Activated CD8-positive, alpha-beta T cell treated with anti-CD3 and anti-CD28 coated beads for 36 hours (primary cell): Measurements from ENCODE around the gene FOXP4. TPM values are rescaled to one million over a fixed set of nuclear protein-coding genes. Genes with fewer than 3 reads are reported as not detected.

Experiments used
- ATAC-seq: fragments of 200-7000 bp; cut with Tn5 transposase; one replicate; pipeline ENCODE4 v1.10.0; 2021; ENCODE audit warnings: mild to moderate bottlenecking, moderate library complexity
- CTCF ChIA-PET: fragments of 350-600 bp; sonication (Branson Sonifier 250); formaldehyde crosslinking; loops from one replicate; lab custom pipeline; 2021; ENCODE audit warnings: antibody characterized with exemption; lab: Charles Lee
- POLR2A ChIA-PET: fragments of 350-600 bp; sonication (Branson Sonifier 250); formaldehyde crosslinking; loops from one replicate; lab custom pipeline; 2021; ENCODE audit warnings: antibody characterized with exemption; lab: Charles Lee
- DNase-seq: peaks from one replicate; pipeline ENCODE4 v3.0.0-alpha.2; 2020
- H3K27ac Mint-ChIP-seq: one replicate; pipeline ENCODE4 v1.8.0; 2021; ENCODE audit warnings: mild to moderate bottlenecking, mixed read lengths
- H3K27me3 Mint-ChIP-seq: one replicate; pipeline ENCODE4 v1.8.0; 2021; ENCODE audit warnings: mixed read lengths
- H3K36me3 Mint-ChIP-seq: one replicate; pipeline ENCODE4 v1.8.0; 2021; ENCODE audit warnings: low read depth, mixed read lengths
- H3K4me1 Mint-ChIP-seq: one replicate; pipeline ENCODE4 v1.8.0; 2021; ENCODE audit warnings: low read depth, mixed read lengths
- H3K4me3 Mint-ChIP-seq: one replicate; pipeline ENCODE4 v1.8.0; 2021; ENCODE audit warnings: mild to moderate bottlenecking, moderate library complexity, mixed read lengths
- H3K9me3 Mint-ChIP-seq: one replicate; pipeline ENCODE4 v1.8.0; 2021; ENCODE audit warnings: mixed read lengths
- intact Hi-C: fragments of 100-400 bp; cut with micrococcal nuclease; formaldehyde crosslinking; loops from one replicate; pipeline ENCODE4 v1.10.0; 2022
- total RNA-seq, 2 experiments: library from RNA; stranded (reverse); gene quantifications; one replicate each; pipeline ENCODE4 v1.2.3, GENCODE V29; 2021
- TF ChIP-seq, protein P1 (sequence below): fragments of 200-600 bp; IDR thresholded peaks from one replicate; pipeline ENCODE4 v1.8.0; 2022; ENCODE audit warnings: antibody characterized with exemption, mild to moderate bottlenecking

FOXP4 gene
- total RNA-seq, 2 experiments from 2014 or later = 11.0 to 11.8 TPM

GRCh38 chr6:41527721-41528408, 18.3 kb upstream of the FOXP4 start:
- Mint-ChIP-seq H3K27ac (no peak overlapping the region), H3K9me3 (no peaks in the 10 kb centered on the region), H3K27me3 (peaks cover 12% of the 10 kb centered on the region), H3K4me1 (peaks cover 20% of the 10 kb centered on the region), H3K4me3 (no peak overlapping the region), H3K36me3 (no peaks in the 10 kb centered on the region)
- TF ChIP-seq, protein P1, sequence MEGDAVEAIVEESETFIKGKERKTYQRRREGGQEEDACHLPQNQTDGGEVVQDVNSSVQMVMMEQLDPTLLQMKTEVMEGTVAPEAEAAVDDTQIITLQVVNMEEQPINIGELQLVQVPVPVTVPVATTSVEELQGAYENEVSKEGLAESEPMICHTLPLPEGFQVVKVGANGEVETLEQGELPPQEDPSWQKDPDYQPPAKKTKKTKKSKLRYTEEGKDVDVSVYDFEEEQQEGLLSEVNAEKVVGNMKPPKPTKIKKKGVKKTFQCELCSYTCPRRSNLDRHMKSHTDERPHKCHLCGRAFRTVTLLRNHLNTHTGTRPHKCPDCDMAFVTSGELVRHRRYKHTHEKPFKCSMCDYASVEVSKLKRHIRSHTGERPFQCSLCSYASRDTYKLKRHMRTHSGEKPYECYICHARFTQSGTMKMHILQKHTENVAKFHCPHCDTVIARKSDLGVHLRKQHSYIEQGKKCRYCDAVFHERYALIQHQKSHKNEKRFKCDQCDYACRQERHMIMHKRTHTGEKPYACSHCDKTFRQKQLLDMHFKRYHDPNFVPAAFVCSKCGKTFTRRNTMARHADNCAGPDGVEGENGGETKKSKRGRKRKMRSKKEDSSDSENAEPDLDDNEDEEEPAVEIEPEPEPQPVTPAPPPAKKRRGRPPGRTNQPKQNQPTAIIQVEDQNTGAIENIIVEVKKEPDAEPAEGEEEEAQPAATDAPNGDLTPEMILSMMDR = no peak
- intact Hi-C loops = no loop called here
- DNase-seq (no peak), ATAC-seq (no peak)
- CTCF ChIA-PET = no interaction called here
- POLR2A ChIA-PET = no interaction called here

GRCh38 chr6:41528409-41528963, 17.7 kb upstream of the FOXP4 start:
- intact Hi-C loops = no loop called here
- CTCF ChIA-PET = interaction anchor here (1.5 kb wide), 1 partner anchor 74 kb away, joined by 4 read pairs; no protein-coding TSS in a partner anchor
- H3K27ac Mint-ChIP-seq = no peak overlapping the region
- peaks cover 25% of the 10 kb centered on the region for H3K4me1 Mint-ChIP-seq
- H3K9me3 Mint-ChIP-seq = no peaks in the 10 kb centered on the region
- peaks cover 11% of the 10 kb centered on the region for H3K27me3 Mint-ChIP-seq
- H3K36me3 Mint-ChIP-seq = no peaks in the 10 kb centered on the region
- POLR2A ChIA-PET = interaction anchor here (1.1 kb wide), 1 partner anchor 23 kb away, joined by 4 read pairs; no protein-coding TSS in a partner anchor
- DNase-seq = no peak
- ATAC-seq = no peak
- H3K4me3 Mint-ChIP-seq = no peak overlapping the region
- TF ChIP-seq, protein P1 = no peak

- intact Hi-C loops = no loop called here
- Mint-ChIP-seq H3K4me3 (no peak overlapping the region), H3K9me3 (no peaks in the 10 kb centered on the region), H3K27ac (no peak overlapping the region), H3K4me1 (peaks cover 30% of the 10 kb centered on the region), H3K27me3 (peaks cover 10% of the 10 kb centered on the region), H3K36me3 (no peaks in the 10 kb centered on the region)
- TF ChIP-seq, protein P1 = no peak
- ATAC-seq (no peak), DNase-seq (no peak)
- POLR2A ChIA-PET = interaction anchor here (1.1 kb wide), 1 partner anchor 24 kb away, joined by 4 read pairs; no protein-coding TSS in a partner anchor
- CTCF ChIA-PET = interaction anchor here (1.5 to 1.7 kb wide), 2 partner anchors 12 to 74 kb away, joined by 4 read pairs; no protein-coding TSS in a partner anchor
Observed at GRCh38 chr6:41529049-41529448, 17.1 kb upstream of the FOXP4 start.

GRCh38 chr6:41529970-41530369, 16.2 kb upstream of the FOXP4 start:
- ChIA-PET CTCF (interaction anchor here (1.5 to 1.7 kb wide), 2 partner anchors 13 to 73 kb away, joined by 4 read pairs; no protein-coding TSS in a partner anchor), POLR2A (interaction anchor here (1.1 kb wide), 1 partner anchor 25 kb away, joined by 4 read pairs; no protein-coding TSS in a partner anchor)
- intact Hi-C loops = no loop called here
- Mint-ChIP-seq H3K27ac (no peak overlapping the region), H3K4me1 (peaks cover 30% of the 10 kb centered on the region), H3K36me3 (no peaks in the 10 kb centered on the region), H3K27me3 (peaks cover 12% of the 10 kb centered on the region), H3K4me3 (no peak overlapping the region), H3K9me3 (no peaks in the 10 kb centered on the region)
- no peak for DNase-seq
- no peak for ATAC-seq
- TF ChIP-seq, protein P1 = no peak

- CTCF ChIA-PET = interaction anchor here (1.7 kb wide), 1 partner anchor 14 kb away, joined by 4 read pairs; no protein-coding TSS in a partner anchor
- no peaks in the 10 kb centered on the region for H3K36me3 Mint-ChIP-seq
- intact Hi-C loops = no loop called here
Observed at GRCh38 chr6:41530476-41530875, 15.7 kb upstream of the FOXP4 start.

More at GRCh38 chr6:41530476-41530875, 15.7 kb upstream of the FOXP4 start:
- Mint-ChIP-seq H3K27me3 (peaks cover 14% of the 10 kb centered on the region), H3K4me3 (no peak overlapping the region), H3K9me3 (no peaks in the 10 kb centered on the region), H3K27ac (no peak overlapping the region), H3K4me1 (peaks cover 30% of the 10 kb centered on the region)
- TF ChIP-seq, protein P1 = no peak
- no peak for DNase-seq
- POLR2A ChIA-PET = no interaction called here
- no peak for ATAC-seq
